Kasumi-1 (cell line): Measurements from ENCODE around the gene PDSS2.
"Not testable (repeated sequence)": the region's sequence is repeated elsewhere in the genome, so short reads cannot be mapped to it uniquely, and the experiment has no call there.

Experiments used
- DNase-seq, 2 experiments: peaks; one replicate each; lab custom pipeline; 2025; lab: John Stamatoyannopoulos, UW

PDSS2 gene

DNA sequence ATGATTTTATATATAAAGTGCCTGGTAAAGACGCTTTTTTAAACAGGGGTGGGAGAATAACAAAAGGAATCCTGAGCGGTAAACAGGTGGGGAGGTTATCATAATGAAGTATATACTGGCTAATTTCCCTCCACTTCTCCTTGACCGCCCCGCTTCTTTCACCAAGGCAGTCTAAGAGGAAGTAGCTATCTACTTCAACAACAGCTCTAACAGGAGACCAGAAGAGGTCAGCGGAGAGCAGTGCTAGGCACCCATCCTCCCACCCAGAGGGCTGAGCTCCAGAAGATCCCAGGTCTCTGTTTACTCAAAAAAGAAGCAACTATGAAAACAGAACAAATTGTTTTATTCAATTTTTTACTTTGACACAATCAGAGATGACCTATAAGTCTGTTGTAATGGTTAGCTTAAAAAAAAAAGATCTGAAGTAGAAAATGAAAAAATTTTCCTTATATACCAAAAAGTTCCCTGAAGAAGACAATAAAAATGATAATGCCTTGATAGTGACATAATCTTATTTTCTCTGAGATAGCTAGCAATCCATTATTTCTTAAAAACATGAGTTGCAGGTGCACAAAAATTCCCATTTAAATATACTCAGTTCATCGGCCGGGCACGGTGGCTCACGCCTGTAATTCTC lies 141.1 kb downstream of the PDSS2 start:
- peak; percentile 70 to 72 for DNase-seq

DNA sequence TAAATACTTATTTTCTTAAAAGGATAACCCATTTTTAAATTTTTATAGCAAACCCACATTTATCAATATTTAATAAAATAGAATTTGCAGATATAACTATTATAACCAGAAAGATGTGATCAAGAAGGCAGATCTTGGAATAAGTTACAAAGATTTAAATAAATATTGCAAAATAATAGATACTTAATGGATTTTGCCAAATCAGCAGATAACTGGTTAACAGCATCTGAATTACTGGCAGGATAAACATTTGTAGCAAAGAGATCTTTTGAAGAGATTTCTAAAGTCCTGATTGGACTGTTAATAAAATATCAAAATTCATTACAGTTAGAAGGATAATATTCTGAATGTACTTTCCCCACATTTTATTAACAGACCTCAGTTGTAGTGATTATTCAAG lies 144.2 kb downstream of the PDSS2 start:
- no peak for DNase-seq

DNA sequence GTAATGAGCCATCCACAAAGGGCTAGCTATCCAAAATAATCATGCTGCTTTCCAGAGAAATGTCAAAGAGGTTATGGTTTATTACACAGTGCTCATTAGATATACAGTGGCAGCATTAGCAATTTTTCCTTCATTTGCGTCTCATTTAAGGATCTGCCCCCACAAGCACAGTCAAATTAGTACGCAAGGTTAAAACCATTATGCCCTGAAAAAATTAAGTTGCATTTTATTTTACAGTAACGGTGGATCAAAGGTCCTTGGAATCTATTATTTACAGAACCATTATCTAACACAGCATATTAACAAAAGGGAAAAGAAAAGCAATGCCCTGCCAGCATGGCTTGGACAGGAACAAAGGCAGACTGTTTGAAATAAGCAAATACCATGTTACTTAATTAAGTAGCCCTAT lies 144.8 kb downstream of the PDSS2 start:
- DNase-seq, result no peak

DNA sequence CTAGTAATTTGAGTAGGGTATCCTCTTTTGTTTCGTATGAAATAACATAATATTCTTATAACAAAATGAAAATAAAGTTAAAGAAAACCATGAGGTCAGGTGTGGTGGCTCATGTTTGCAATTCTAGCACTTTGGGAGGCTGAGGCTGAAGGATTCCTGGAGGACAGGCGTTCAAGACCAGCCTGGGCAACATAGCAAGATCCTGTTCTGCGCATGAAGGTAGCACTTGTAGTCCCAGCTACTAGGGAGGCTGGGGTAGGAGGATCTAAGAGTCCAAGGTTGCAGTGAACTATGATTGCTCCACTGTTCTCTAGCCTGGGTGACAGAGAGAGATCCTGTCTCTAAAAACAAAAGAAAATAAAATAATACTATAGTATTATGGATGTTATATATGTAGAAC lies 145.6 kb downstream of the PDSS2 start:
- DNase-seq, result no peak

DNA sequence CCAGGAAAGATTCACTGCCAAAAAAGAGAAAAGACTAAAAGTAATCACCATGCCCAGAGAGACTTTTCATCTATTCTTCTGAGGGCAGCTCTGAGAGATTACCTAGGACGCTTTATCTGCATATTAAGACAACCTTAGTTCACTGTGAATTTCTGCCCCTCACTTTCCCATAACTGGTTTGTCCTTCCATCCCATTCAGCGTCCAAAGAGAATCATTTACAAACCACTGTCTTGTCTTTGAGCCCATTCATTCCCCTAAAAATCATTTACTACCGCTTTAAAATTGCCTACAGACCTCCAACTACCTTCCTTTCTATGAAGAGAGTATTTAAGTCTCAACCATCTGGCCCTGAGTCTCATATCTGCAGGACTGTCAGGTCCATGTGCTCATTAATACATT lies 149.0 kb downstream of the PDSS2 start:
- no peak for DNase-seq

DNA sequence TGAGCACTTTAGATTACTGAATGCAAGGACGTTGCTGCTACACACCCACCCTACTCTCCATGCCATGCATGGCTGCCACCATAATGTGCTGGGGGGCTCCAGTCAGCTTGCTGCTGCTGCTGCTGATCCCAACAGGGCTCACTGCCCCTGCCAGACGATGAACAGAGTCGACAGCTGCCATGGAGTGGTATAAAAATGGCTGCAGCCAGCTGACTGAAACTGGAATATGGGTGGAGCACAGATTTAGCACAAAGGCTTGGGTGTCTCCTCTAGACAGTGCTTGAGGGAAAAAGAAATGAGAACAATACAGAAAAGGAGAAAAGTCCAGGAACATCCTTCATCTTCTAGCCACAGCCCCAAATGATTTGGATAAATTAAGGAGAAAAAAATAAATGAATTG lies 150.7 kb downstream of the PDSS2 start:
- DNase-seq, result no peak

DNA sequence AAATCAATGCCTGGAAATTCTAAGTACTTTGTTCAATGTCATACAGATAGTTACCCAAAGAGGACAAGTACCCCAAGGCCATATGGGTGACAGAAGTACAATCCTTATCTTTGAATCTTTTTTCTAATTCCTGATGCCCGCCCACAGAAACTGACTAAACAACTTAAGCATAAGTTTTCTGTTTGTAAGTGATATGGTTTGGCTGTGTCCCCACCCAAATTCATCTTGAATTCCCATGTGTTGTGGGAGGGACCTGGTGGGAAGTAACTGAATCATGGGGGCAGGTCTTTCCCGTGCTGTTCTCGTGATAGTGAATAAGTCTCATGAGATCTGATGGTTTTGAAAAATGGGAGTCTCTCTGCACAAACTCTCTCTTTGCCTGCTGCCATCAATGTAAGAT lies 153.4 kb downstream of the PDSS2 start:
- DNase-seq, result not testable (repeated sequence)

DNA sequence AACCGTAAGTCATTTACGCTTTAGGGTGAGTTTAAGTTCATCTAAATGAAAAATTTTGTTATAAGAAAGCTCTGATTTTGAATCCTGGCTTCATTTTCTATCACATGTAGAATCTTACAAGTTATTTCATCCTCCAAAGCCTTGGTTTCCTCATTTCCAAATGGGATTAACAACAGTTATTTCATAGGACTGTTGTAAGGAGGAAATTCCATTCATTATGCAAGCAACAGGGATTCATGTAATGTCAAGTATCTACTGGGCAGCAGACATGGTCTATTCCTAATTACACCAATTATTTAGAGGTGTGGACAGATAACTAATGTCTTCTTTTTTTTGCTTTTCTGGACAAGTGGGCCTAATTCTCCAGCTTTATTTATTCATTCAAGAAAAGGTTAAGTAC lies 154.0 kb downstream of the PDSS2 start:
- DNase-seq, result no peak

DNA sequence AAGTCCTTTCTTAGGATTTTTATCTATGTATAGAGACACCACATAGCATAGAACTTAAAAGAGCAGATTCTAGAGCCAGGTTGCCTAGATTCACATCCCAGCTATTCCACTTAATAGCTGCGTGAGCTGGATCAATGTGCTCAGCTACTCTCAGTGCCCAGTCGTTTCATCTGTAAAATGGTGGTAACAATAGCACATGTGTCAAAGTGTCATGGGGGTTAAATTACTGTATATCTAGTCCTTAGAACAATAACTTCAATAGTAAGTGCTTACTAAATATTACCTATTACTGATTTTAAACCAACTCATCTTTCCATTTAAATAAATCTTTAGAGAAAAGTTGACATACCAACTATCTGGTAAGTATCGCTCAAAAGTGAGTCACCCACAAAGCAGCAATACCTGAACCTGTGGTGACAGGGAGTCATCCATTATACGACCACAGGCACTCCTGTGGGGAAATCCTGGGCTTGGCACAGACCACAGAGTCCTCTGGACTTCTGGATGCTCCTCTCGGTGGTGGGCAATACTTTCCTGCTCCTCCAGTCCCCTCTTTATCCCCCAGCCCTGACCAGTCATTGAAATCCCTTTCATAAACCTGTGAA lies 154.8 kb downstream of the PDSS2 start:
- DNase-seq, result no peak

DNA sequence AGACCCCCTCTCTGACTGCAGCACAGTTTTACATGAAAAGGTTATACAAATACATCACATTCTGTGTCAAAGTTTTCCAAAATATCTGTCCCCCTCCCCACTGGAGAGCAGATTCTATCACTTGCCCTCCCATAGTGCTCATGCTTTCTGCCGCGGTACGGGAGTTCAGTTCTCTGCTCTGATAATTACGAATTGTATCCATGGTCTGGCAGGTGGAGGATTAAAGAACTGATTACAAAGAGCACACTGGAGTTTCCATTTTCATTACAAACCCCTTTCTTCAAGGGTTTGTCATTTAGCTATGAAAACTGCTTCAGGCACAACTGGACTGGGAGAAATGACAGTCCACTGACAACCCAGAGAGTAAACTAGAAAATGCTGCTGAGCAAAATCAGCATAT lies 166.0 kb downstream of the PDSS2 start:
- DNase-seq, result no peak

DNA sequence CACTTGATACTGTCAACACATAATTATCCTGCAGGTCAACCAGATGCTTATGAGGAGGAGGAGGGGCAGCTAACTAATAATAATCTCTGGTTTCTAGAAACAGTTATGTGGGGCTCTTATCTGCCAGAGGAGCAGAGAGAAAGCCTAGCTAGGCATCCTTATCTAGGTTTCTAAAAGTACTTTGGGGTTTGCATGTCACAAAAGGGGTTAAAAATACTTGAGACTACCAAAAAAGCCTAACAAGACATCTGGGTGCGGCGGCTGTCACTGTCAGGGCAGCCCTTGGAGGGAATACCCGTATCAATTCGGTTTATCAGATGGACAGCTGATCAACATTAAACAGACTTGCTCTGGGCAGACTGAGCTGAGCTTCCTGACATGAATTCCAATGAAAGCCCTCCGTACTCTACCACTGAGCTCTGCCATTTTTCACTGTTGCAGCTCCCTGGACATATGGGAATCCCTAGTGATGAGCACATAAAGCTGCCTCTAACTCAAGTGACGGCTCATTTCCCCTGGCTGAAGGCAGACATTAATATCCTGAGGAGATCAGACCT lies 166.6 kb downstream of the PDSS2 start:
- DNase-seq, result no peak

DNA sequence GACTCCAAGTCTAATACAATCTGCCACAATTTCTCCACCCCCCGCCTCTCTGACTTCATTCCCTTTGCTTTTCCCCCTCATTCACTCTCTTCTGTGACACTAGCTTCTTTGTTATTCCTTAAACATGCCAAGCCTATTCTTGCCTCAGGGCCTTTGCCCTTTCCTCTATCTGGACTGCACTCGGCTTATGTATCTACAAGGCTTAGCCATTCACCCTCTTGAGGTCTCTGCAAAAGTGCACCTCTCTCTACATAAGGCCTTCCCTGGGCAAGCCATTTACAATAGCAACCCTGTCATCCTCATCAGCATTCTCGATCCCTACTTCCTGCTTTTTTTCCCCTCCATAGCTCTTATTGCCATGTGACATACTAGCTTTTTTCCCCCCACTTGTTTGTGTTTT lies 168.9 kb downstream of the PDSS2 start:
- DNase-seq, result no peak

DNA sequence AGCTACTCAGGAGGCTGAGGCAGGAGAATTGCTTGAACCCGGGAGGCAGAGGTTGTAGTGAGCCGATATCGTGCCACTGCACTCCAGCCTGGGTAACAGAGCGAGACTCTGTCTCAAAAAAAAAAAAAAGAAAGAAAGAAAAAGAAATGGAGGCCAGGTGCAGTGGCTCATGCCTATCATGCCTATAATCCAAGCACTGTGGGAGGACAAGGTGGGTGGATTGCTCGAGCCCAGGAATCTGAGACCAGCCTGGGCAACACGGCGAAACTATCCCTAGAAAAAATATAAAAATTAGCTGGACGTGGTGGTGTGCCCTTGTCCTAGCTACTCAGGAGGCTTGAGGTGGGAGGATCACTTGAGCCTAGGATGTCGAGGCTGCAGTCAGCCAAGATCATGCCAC lies 170.1 kb downstream of the PDSS2 start:
- DNase-seq, result not testable (repeated sequence)

DNA sequence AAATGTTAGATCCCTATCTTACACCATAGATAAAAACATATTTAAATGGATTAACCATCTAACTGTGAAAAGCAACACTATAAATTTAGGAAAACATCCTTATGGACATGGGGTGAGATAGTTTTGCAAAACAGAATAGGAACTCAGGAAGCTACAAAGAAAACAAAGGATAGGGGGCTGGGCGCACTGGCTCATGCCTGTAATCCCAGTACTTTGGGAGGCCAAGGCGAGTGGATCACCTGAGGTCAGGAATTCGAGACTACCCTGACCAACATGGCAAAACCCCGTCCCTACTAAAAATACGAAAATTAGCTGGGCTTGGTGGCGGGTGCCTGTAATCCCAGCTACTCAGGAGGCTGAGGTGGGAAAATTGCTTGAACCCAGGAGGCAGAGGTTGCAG lies 173.7 kb downstream of the PDSS2 start:
- not testable (repeated sequence) for DNase-seq

DNA sequence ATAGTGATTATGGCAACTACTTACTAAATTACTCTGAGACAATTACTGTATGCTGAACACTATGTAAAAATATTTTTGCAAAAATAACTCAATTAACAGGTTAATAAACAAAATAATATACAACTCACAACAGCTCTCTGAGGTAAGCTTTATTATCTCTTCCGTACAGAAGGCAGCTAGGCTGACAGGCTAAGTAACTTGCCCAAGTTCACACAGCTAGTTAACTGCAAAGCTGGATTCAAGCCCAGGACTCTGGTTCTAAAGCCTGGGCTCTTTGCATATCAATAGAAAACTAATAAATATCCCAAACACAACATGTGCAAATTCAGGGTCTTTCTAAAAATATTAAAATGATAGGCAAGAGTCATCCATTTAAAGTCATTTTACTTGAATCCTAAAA lies 174.6 kb downstream of the PDSS2 start:
- DNase-seq, result no peak

DNA sequence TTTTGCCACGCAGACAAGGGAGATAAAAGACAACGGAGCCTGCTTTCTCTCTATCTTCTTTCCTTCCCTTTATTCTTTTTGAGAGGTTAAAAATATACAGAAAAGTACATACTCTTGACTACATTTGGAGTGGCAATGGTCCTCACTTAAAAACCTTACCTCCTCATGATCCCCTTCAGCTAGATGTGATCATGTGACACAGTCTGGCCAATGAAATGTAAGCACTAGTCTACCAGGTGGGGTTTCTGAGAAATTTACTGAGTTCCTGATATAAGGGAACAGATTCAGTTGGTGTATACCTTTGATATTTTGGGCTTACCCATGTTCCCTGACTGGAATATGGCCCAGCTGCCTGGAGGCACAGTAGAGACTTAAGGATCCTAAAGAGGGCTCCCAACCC lies 178.6 kb downstream of the PDSS2 start:
- no peak for DNase-seq

DNA sequence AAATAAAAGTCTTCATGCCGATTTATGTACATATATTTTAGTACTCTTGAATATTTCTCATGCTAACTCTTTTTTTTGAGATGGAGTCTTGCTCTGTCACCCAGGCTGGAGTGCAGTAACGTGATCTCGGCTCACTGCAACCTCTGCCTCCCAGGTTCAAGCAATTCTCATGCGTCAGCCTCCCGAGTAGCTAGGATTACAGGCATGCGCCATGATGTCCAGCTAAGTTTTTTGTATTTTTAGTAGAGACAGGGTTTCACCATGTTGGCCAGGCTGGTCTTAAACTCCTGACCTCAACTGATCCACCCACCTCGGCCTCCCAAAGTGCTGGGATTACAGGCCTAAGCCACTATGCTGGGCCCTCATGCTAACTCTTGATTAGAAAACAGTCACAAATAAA lies 179.4 kb downstream of the PDSS2 start:
- DNase-seq, result not testable (repeated sequence)

DNA sequence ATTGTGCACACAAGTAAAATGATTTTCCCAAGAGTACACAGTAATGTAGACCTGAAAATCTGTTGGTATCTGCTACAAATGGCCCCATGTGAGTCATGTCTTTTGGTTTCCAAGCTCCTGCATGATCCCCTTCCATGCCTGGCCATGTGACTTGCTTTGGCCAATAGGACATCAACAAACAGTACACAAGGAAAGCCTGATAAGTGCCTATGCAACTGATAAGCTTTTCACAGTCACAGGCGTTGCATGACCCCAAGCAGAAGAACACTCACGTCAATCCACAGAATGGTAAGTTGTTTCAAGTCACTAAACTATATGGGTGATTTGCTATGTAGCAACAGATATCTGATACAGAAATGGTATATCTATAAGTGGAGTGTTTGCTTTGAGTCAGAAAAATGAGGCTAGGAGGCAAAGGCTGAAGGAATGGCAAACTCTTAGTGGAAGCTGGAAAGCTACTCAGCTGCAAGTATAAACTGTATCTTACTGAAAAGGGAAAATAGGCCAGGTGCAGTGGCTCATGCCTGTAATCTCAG lies 184.0 kb downstream of the PDSS2 start:
- no peak for DNase-seq

DNA sequence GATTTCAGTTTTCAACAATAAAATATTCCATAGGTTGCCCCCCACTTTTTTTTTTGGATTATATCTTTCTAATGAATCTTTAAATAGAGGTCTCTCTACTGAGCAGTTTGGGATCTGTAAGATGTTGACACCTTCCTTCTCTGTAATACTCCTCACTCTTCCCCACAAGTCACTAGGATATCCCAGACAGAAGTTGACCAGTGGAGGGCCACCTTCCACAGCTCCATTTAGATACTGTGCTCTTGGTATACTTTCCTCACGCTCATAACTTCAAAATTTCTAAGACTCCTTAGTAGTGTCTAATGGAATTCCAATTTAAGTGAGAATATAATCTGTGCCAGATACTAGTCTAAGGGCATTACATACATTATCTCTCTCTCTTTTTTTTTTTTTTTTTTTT lies 185.1 kb downstream of the PDSS2 start:
- DNase-seq, result no peak

DNA sequence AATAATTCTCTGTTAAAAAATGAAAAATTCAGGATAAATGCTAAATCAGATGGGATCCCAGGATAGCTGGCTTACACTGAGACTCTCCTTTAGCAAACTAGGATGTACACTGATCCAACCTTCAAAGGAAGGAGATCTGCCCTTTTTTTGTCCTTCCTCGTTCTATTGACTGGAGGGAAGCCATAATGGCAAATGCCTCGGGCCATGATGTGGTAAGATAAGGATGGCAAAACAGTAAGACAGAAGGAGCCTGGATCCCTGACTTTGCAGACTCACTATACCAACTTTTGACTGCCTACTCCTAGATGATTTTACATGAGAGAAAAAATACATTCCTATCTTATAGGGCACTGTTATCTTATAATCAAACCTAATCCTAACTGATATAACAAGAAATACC lies 187.1 kb downstream of the PDSS2 start:
- DNase-seq, result no peak

DNA sequence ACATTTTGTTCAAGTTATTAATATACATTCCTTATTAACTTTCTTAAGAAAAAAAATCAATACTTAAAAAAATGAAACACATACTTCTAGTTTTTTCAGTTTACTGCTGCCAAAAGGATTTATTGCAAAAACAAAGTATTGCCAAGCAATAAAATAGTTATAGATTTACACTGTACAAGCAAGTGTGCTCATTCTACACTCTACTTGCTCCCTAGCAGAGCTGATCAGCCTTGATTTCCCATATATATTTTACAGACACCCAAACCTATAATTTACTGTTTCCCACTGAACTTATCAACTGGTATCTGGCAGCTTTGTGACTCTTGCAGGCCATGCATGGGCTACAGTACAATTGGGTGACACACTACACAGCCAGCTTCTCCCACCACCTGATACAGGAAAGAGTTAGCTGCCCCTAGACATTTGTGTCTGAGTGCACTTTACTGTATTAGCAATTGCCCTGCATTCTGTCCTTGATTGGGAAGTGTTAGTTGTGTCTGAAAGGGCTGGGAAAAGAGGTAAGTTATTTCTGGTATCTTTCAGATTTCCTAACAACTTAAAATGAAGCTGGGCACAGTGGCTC lies 188.1 kb downstream of the PDSS2 start:
- no peak for DNase-seq

DNA sequence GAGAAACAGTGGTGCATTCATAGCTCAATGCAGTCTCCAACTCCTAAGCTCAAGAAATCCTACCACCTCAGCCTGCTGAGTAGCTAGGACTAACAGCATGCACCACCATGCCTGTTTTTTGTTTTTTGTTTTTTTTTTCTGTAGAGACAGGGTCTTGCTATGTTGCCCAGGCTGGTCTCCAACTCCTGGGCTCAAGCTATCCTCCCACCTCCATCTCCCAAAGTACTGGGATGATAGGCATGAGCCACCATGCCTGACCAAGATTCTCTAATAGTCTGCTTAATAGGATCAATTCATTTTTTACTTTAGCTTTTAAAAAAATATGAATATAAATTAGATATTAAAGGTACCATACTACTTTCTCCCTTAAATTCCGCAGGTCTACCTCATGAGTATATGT lies 191.7 kb downstream of the PDSS2 start:
- DNase-seq, result no peak

DNA sequence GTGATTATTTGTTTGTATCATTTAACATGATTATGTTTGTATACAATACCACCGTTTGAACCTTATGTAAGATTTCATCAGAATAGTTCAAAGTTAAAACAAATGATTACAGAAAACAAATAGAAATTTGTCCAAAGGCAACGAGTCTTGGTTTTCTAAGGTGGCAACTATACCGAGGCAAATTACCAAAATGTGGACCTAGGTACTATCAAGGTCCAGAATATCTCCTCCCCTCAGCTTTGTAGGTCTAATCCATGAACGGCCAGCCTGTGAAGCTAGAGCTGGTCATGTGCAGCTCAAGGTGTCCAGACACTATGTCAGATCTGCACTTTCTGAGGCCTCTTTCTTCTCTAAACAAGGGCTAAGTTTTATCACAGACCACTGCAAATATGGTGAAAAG lies 192.4 kb downstream of the PDSS2 start:
- DNase-seq, result no peak
